Middle frontal gyrus (tissue), 1 donor: Measurements from ENCODE around the gene TNNC2.

ENCODE experiments used
- DNase-seq: peaks from one replicate; pipeline ENCODE4 v3.0.0-alpha.2; 2015; ENCODE audit warnings: low spot score; ENCODE audit errors: extremely low spot score

Gene TNNC2

DNA sequence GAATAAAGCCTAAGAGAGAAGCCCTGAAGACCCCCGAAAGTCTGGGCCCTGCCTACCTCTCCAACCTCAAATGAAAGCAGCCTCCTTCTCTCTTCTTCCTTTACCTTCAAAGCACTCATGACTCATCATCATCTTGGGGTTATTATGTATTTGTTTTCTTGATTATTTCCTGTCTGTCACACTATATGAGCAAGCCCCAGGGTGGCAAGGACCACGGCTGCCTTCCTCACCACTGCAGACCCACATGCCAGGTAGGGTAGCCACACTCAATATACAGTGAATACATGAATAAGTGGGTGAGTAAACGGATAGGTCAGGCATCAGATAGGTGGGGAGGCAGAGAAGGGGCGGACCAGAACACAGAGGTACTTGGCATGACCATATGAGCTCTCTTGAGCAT lies 44.2 kb downstream of the TNNC2 start:
- no peak for DNase-seq

- DNase-seq: no peak
Measured at GRCh38 chr20:45781391-45781931, 45.7 kb downstream of the TNNC2 start.

DNA sequence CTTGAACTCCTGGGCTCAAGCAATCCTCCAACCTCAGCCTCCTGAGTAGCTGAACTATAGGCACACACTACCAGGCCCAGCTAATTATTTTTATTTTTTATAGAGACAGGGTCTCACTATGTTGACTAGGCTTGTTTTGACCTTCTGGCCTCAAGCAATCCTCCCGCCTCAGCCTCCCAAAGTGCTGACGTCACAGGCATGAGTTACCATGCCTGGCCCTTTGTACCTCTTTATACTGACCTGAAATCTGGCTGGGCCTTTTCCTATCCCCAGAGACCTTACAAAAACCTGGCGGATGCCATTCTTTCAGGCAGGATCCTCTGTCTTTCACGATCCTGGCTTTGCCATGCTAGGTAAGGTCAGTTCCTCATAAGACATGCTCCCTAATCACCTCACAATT lies 47.0 kb downstream of the TNNC2 start:
- DNase-seq: no peak

DNA sequence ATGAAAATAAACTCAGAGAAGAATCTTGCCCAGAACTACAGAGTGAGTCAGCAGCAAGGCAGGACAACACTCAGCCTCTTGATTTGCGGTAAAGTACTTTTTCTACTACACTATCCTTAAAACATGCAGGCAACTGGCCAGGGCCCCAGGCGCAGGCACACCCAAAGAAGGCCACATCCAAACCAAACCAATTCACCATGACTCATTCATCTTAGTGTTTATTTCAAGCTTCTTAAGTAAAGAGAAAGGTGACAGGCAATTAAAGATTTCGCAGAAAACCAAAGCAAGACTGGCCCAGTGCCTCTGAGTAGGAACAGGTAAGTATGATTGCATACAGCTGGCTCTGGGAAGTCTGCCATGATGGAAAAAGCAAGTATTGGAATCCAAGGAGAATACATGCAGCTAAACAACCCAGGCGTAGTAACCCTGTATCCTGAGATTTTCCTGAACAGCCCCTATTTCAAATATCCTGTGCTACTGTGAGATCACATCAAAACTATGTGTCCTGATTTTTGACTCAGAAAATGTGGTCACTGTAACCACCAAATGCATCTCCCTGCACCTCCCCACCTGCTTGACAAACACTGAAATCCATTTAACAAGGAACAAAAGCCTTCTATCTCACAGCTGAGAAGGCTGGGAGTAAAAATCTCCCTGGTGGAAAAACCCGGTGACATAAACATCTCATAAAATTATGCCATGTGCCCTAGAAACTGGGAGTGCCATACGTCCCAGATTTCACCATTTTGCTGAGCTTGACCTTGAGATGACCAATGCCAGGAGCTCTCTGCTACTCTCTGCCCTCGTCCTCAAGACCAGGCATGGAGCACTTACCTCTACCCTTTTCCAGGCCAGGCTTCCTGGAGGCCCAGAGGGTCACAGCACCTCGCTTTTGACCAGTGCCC lies 47.8 kb downstream of the TNNC2 start:
- DNase-seq: peak; percentile 12

- DNase-seq: no peak
Measured at GRCh38 chr20:45776931-45777330, 50.2 kb downstream of the TNNC2 start.

DNA sequence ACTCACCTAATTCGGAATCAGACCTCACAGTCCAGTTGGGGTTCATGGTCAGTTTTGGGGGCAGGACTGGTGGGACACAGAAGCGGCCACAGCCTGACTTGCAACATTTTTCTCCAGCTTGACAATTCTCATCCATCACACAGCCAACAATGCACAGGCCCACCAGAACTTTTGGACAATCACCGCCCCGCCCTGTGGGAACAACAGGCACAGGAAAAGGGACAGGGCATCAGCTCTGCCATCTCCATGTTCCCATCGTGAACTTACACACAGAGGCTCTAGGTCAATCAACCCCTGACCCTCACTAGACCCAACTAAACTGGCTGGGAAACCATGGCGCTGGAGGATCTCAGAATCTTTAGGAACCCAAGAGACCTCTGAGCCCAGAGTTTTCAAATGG lies 51.7 kb downstream of the TNNC2 start:
- no peak for DNase-seq

GRCh38 chr20:45774945-45775344 lies 52.2 kb downstream of the TNNC2 start:
- no peak for DNase-seq
